GM06990 (cell line): ENCODE measurements around the gene WIPF2.

Experiments used
- DNase-seq: peaks from one replicate; pipeline ENCODE4 v3.0.0-alpha.2; 2011; ENCODE audit not compliant: insufficient read length; ENCODE audit errors: extremely low read depth
- H3K27me3 ChIP-seq: replicated peaks from 2 replicates; pipeline ENCODE4 v1.6.0; 2011; ENCODE audit warnings: low read length; ENCODE audit not compliant: control insufficient read depth, insufficient read depth
- H3K36me3 ChIP-seq: 2 replicates; pipeline ENCODE4 v1.5.1; 2011; ENCODE audit warnings: low read length; ENCODE audit not compliant: control insufficient read depth, insufficient read depth
- H3K4me3 ChIP-seq: replicated peaks from 2 replicates; pipeline ENCODE4 v1.5.1; 2011; ENCODE audit warnings: low read depth, mild to moderate bottlenecking, control low read depth, low read length
- CTCF ChIP-seq: IDR thresholded peaks from 2 replicates; pipeline ENCODE4 v1.5.1; 2011; ENCODE audit warnings: low read length, control low read depth, mild to moderate bottlenecking, inconsistent platforms; ENCODE audit not compliant: insufficient read depth, poor library complexity, severe bottlenecking

WIPF2 gene

GRCh38 chr17:40187238-40187637 lies 31.9 kb upstream of the WIPF2 start:
- Histone ChIP-seq H3K27me3 (no peaks in the 10 kb centered on the region), H3K4me3 (no peak overlapping the region), H3K36me3 (no peaks in the 10 kb centered on the region)
- no peak for DNase-seq
- TF ChIP-seq CTCF: no peak

- Histone ChIP-seq H3K36me3 (peaks cover 4% of the 10 kb centered on the region; the same call in 1 of the 2 replicates), H3K4me3 (no peak overlapping the region), H3K27me3 (no peaks in the 10 kb centered on the region)
- DNase-seq: no peak
- no peak for TF ChIP-seq CTCF
Observed at GRCh38 chr17:40188694-40189093, 30.4 kb upstream of the WIPF2 start.

- Histone ChIP-seq H3K27me3 (no peaks in the 10 kb centered on the region), H3K4me3 (no peak overlapping the region), H3K36me3 (peaks cover 4% of the 10 kb centered on the region; the same call in 1 of the 2 replicates)
- no peak for DNase-seq
- TF ChIP-seq CTCF: peak; percentile 30
Observed at GRCh38 chr17:40190197-40191021, 28.7 kb upstream of the WIPF2 start.

- peak overlapping the region; percentile 67 for H3K4me3 ChIP-seq
- no peaks in the 10 kb centered on the region for H3K27me3 ChIP-seq
- H3K36me3 ChIP-seq: peaks cover 4% of the 10 kb centered on the region; the same call in 1 of the 2 replicates
- TF ChIP-seq CTCF: peak; percentile 95
- peak; percentile 77 for DNase-seq
Observed at GRCh38 chr17:40191237-40192208, 27.6 kb upstream of the WIPF2 start.

- peaks cover 4% of the 10 kb centered on the region; the same call in 1 of the 2 replicates for H3K36me3 ChIP-seq
- no peaks in the 10 kb centered on the region for H3K27me3 ChIP-seq
- TF ChIP-seq CTCF: no peak
- no peak for DNase-seq
- H3K4me3 ChIP-seq: no peak overlapping the region
Observed at GRCh38 chr17:40192961-40193360, 26.1 kb upstream of the WIPF2 start.
